Occipital lobe (tissue), 3 donors: Measurements from ENCODE around the gene ZNF91. TPM values are rescaled to one million over a fixed set of nuclear protein-coding genes. Genes with fewer than 3 reads are reported as not detected.
"Not testable (repeated sequence)": the region's sequence is repeated elsewhere in the genome, so short reads cannot be mapped to it uniquely, and the experiment has no call there.

Experiments used
- DNase-seq: peaks from one replicate; lab custom pipeline; 2025; lab: John Stamatoyannopoulos, UW
- small RNA-seq: library from RNA; depleted of rRNA; stranded (forward); fragments of <200 nt; gene quantifications from one replicate; pipeline ENCODE3, GENCODE V24; 2014
- total RNA-seq: library from RNA; depleted of rRNA; stranded (reverse); fragments of >200 nt; gene quantifications from one replicate; pipeline ENCODE4 v1.2.3, GENCODE V29; 2014

Gene ZNF91
- total RNA-seq, 1 donor from 2014 or later: 889 TPM

DNA sequence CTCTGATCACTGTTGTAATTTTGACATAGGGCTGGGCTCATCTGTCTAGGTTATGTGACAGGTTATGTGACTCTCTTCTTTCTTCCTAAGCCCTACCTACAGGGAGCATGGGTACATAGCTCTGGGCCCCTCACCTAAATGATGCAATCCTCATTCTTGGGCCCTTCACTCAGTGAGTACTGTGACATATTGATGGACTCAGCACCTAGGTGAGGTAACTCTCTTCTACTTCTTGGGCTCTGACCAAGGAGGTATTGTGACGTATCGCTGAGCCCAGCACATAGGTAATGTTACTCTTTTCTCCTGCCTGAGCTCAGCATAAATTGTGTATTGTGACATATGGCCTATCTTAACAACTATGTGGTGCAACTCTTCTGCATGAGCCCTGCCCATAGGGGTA is 76.3 kb downstream of the ZNF91 start:
- DNase-seq: not testable (repeated sequence)

DNA sequence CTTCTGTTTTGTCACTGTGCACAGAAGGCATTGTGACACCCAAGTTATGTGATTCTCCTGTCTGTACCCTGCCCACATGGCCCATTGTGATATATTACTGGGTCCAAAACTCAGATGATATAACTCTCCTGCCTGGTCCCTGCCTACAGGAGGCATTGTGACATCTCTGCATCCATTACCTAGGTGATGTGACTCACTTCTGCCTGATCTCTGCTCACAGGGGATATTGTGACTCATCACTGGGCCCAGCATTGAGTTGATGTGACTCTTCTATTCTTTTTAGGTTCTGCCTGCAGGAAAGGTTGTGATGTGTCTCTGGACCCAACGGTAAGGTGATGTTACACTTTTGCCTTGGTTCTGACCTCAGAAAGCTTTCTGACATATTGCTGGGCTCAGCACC is 77.1 kb downstream of the ZNF91 start:
- no peak for DNase-seq

DNA sequence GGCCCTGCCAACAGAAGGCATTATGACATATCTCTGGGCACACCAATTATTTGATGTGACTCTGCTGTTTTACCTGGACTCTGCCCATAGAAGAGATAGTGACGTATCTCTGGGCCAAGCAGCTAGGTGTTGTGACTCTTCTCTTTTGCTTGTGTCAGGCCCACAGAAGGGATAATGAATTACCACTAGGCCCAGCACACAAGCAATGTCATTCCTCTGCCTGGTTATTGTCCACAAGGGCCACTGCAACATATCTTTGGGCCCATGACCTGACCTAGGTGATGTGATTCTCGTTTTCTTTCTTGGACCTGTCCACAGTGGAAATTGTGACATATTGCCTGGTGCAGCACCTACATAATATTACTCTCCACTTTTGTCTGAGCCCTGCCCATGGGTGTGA is 80.0 kb downstream of the ZNF91 start:
- DNase-seq: no peak

DNA sequence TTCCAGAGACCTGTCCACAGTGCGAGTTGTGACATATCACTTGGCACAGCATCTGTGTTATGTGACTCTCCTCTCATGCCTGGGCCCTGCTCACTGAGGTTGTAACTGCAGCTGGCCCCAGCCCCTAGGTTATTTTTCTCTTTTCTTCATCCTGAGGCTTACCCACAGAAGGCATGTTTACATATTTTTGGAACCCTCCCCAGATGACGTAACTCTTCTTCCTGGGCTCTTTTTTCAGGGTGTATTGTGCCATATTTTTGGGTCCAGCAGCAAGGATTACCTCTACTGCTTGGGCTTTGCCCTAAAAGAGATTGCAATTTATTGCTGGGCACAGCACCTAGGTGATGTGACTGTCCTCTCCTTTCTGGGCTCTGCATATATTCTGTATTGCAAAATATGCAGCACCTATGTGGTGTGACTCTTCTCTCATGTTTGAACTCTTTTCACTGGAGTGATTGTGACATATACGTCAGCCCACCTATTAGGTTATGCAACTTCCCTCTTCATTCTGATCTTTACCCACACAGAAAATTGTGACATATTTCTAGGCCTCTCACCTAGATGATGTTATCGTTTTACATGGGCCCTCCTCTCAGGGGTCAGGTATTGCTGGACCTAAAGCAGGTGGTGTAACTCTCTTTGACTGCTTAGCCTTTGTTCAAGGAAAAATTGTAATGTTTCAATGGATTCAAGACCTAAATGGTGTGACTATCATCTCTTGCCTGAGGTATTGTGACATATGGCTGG is 80.6 kb downstream of the ZNF91 start:
- no peak for DNase-seq

GRCh38 chr19:23313196-23313595 is 82.1 kb downstream of the ZNF91 start:
- DNase-seq: no peak

GRCh38 chr19:23312515-23312914 is 82.8 kb downstream of the ZNF91 start:
- no peak for DNase-seq

DNA sequence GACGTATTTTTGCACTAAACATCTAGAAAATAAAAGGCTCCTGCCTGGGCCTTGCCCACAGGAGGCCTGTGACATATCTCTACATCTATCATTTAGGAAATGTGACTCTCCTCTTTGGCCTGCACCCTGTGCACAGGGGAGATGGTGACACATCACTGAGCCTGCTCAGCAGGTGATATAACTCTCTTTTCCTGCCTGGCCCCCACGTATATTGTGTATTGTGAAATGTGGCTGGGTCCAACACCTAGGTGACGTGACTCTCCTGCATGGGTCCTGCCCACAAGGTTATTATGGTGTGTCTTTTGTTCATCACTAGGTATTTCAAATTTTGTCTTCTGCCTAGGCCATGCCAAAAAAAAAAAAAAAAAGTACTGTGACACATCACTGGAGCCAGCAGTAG is 83.7 kb downstream of the ZNF91 start:
- no peak for DNase-seq

DNA sequence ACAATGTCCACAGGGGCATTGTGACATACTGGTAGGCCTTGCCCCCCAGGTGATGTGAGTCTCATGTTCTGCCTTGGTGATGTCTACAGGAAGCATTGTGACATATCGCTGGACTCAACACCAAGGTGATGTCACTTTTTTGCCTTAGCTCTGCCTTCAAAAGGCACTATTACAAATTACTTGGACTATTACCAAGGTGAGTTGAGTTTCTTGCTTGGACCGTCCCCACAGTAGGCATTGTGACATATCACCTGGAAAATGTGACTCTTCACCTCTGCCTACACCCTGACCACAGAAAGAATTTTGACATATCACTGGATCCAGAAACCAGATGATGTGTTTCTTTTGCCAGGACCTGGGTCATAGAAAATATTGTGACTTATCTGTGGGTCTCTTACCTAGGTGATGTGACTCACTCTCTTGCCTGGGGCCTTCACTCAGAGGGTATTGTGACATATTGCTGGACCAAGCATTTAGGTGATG is 84.5 kb downstream of the ZNF91 start:
- DNase-seq: no peak

GRCh38 chr19:23309926-23310325 is 85.3 kb downstream of the ZNF91 start:
- DNase-seq: no peak

DNA sequence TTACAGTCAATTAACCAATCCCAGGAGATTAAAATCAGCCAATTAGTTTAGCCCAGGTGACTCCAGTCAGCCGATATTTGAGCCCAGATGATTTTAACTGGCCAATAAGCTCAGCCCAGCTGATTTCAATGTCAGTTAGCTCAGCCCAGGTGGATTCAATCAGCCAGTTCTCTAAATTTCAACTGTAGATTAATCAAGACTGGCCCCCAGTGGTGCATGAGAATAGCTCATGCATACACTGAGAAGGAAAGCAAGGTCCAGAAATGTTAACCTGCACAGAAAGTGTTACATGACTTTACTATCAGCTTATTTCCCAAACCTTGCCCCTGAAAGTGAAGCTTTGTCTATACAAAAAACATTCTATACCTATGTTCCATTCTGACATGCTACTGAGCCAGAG is 89.7 kb downstream of the ZNF91 start:
- DNase-seq: no peak

- DNase-seq: no peak
These were observed 91.0 kb downstream of the ZNF91 start for GRCh38 chr19:23304238-23304637.

GRCh38 chr19:23294141-23294540 is 101.1 kb downstream of the ZNF91 start:
- no peak for DNase-seq

DNA sequence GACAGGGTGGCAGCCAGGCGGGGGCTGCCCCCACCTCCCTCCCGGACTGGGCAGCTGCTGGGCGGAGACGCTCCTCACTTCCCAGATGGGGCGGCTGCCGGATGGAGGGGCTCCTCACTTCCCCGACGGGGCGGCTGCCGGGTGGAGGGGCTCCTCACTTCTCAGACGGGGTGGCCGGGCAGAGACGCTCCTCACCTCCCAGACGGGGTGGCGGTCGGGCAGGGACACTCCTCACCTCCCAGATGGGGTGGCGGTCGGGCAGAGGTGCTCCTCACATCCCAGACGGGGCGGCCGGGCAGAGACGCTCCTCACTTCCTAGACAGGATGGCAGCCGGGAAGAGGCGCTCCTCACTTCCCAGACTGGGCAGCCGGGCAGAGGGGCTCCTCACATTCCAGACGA is 105.3 kb downstream of the ZNF91 start:
- not testable (repeated sequence) for DNase-seq

Small RNA genes lying within 50 kb of the gene (small RNA-seq; reads per million reads assigned to genes)
- gene VN1R91P: not detected

Other genes with a start within 250 kb of the ZNF91 start
- 24.8 TPM for gene ZNF724, start 145.1 kb downstream of the ZNF91 start, total RNA-seq